ENCODE measurements around the gene EIF3L. TPM values are rescaled to one million over a fixed set of nuclear protein-coding genes. Genes with fewer than 3 reads are reported as not detected.
A peak's percentile ranks its signal among the peaks of the same experiment; 100 is the strongest.

EIF3L gene
- total and polyA plus RNA-seq, 2 of the 8 experiments (the other 6 are each of a cell fraction or from before 2014, with no cell fraction given) = 639 to 886 TPM

DNA sequence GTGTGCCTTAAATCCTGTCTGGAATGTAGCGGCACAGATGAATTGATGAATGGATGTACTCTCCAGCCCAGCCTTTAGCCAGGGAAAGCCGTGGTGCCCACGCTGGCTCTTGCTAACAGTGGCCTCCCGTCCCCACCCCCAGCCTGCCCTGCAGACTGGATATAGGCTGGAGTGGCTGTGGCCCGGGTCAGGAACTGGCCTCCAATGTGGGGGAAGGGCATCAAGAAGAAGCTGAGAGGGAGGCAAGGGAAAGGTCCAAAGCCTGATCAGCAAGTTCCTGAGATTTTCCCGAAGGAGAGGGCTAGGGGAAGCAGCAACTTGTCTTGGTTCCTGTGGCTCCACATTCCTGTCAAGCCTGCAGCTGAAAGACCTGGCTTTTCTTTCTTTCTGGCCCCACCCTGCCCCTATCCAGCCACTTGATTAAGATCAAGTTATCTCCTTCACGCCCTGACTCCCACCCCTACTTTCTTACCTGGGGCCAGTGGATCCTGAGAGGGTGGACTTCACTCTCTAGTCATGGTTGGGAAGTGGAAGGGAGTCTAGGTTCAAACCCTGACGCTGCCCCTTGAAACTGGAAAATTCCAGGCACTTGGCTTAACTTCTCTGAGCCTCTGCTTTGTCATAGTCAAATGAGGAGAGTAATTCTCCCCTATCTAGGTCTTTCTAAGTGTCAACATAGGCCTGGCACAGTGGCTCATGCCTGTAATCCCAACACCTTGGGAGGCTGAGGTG is 45.9 kb downstream of the EIF3L start (continued):
- TF ChIP-seq, protein P1, sequence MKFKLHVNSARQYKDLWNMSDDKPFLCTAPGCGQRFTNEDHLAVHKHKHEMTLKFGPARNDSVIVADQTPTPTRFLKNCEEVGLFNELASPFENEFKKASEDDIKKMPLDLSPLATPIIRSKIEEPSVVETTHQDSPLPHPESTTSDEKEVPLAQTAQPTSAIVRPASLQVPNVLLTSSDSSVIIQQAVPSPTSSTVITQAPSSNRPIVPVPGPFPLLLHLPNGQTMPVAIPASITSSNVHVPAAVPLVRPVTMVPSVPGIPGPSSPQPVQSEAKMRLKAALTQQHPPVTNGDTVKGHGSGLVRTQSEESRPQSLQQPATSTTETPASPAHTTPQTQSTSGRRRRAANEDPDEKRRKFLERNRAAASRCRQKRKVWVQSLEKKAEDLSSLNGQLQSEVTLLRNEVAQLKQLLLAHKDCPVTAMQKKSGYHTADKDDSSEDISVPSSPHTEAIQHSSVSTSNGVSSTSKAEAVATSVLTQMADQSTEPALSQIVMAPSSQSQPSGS (IDR thresholded peaks at IDR 0.05; ENCODE audit: low read length) = no peak
- TF ChIP-seq BRCA1 (IDR thresholded peaks at IDR 0.05; ENCODE audit: low read depth, low read length) = no peak
- no peak for TF ChIP-seq CBX5 (IDR thresholded peaks at IDR 0.05; ENCODE audit: low read depth, low read length)
- 0 out of 4 replicates have a peak, but pooled peaks of 1 of the 2 experiments have one; percentile 27 for TF ChIP-seq SIN3A (conservative IDR thresholded peaks at IDR 0.05 in 1 of 2, IDR thresholded peaks at IDR 0.05 in 1 of 2; ENCODE audit: low read depth in 1 of 2, low read length in 2 of 2)
- no peak for TF ChIP-seq PHF8 (conservative IDR thresholded peaks at IDR 0.05; ENCODE audit: low read depth, low read length)
- TF ChIP-seq KDM4A (IDR thresholded peaks at IDR 0.05; ENCODE audit: low read depth, low read length, severe bottlenecking) = no peak
- no peak for TF ChIP-seq BCL11A (IDR thresholded peaks at IDR 0.05; ENCODE audit: low read depth in 2 of 2, low read length in 2 of 2)
- no peak for TF ChIP-seq CEBPB (IDR thresholded peaks at IDR 0.05; ENCODE audit: low read depth, low read length)
- no peak for TF ChIP-seq GABPA (IDR thresholded peaks at IDR 0.05; ENCODE audit: borderline replicate concordance, insufficient read depth, low read length)
- no peak for TF ChIP-seq NANOG (IDR thresholded peaks at IDR 0.05; ENCODE audit: insufficient read depth, low read depth, low read length, poor library complexity, severe bottlenecking)
- no peak for TF ChIP-seq TAF1 (IDR thresholded peaks at IDR 0.05; ENCODE audit: low read depth, low read length)
- TF ChIP-seq, protein P2, sequence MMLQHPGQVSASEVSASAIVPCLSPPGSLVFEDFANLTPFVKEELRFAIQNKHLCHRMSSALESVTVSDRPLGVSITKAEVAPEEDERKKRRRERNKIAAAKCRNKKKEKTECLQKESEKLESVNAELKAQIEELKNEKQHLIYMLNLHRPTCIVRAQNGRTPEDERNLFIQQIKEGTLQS (IDR thresholded peaks at IDR 0.05; ENCODE audit: insufficient read depth, low read depth, low read length) = no peak
- no peak for TF ChIP-seq SP2 (IDR thresholded peaks at IDR 0.05; ENCODE audit: low read length)
- no peak for TF ChIP-seq SUZ12 (IDR thresholded peaks at IDR 0.05; ENCODE audit: low read length)
- no peak for TF ChIP-seq EP300 (IDR thresholded peaks at IDR 0.05; ENCODE audit: borderline replicate concordance in 1 of 2, low read depth in 2 of 2, low read length in 2 of 2)
- no peak for TF ChIP-seq BACH1 (IDR thresholded peaks at IDR 0.05; ENCODE audit: low read length)
- no peak for TF ChIP-seq SIRT6 (IDR thresholded peaks at IDR 0.05; ENCODE audit: low read length)
- TF ChIP-seq CBX8 (IDR thresholded peaks at IDR 0.05; ENCODE audit: borderline replicate concordance, low read depth, low read length) = no peak
- no peak for TF ChIP-seq NRF1 (IDR thresholded peaks at IDR 0.05; ENCODE audit: low read depth, low read length)
- no peak for TF ChIP-seq KDM5A (IDR thresholded peaks at IDR 0.05; ENCODE audit: low read length)
- TF ChIP-seq ASH2L (IDR thresholded peaks at IDR 0.05; ENCODE audit: low read length) = peak; percentile 75
- TF ChIP-seq RNF2 (IDR thresholded peaks at IDR 0.05; ENCODE audit: borderline replicate concordance, low read depth, low read length, missing control alignments, poor library complexity, severe bottlenecking) = no peak
